Measurements from ENCODE around the gene MGAT5B. TPM values are rescaled to one million over a fixed set of nuclear protein-coding genes. Genes with fewer than 3 reads are reported as not detected.

The MGAT5B gene
- total and polyA plus RNA-seq, 4 donors: 0.28 to 0.67 (median 0.46) TPM

GRCh38 chr17:76843703-76844484, 24.3 kb upstream of the MGAT5B start:
- Histone ChIP-seq H3K4me1 (ENCODE audit: control insufficient read depth in 5 of 5, insufficient read depth in 5 of 5, low read length in 5 of 5) (peaks cover 0 to 3% (median 0%) of the 10 kb centered on the region in 5 donors), H3K27me3 (ENCODE audit: control insufficient read depth in 3 of 3, insufficient read depth in 3 of 3, low read length in 2 of 3) (peaks cover 0 to 23% (median 16%) of the 10 kb centered on the region in 3 donors), H3K27ac (ENCODE audit: low read depth in 1 of 2, low read length in 1 of 2) (no peak overlapping the region), H3K36me3 (ENCODE audit: control insufficient read depth in 4 of 4, insufficient read depth in 4 of 4, low read length in 4 of 4) (no peaks in the 10 kb centered on the region), H3K9me3 (ENCODE audit: control insufficient read depth in 4 of 4, insufficient read depth in 3 of 4, low read length in 3 of 4) (no peaks in the 10 kb centered on the region), H3K9ac (ENCODE audit: insufficient read depth in 1 of 2, low read length in 2 of 2) (no peak overlapping the region), H3K4me3 (no peak overlapping the region)
- TF ChIP-seq CTCF (IDR thresholded peaks at IDR 0.05; ENCODE audit: control extremely low read depth, extremely low read depth): no peak
- DNase-seq (no peak), ATAC-seq (ENCODE audit: insufficient read depth, low FRiP score) (no peak)
- 61 to 65% methylated on average over 10 of the region's 10 CpGs for WGBS, 2 donors

- no peak for ATAC-seq (ENCODE audit: insufficient read depth, low FRiP score)
- WGBS, 2 donors: 84 to 88% methylated on average over 4 of the region's 4 CpGs
- peaks cover 0 to 23% (median 16%) of the 10 kb centered on the region in 3 donors for H3K27me3 ChIP-seq (ENCODE audit: control insufficient read depth in 3 of 3, insufficient read depth in 3 of 3, low read length in 2 of 3)
These were observed 23.7 kb upstream of the MGAT5B start for GRCh38 chr17:76844485-76844829.

GRCh38 chr17:76844846-76845245, 23.4 kb upstream of the MGAT5B start:
- ATAC-seq (ENCODE audit: insufficient read depth, low FRiP score) (no peak), DNase-seq (no peak)
- Histone ChIP-seq H3K27me3 (ENCODE audit: control insufficient read depth in 3 of 3, insufficient read depth in 3 of 3, low read length in 2 of 3) (peaks cover 0 to 22% (median 15%) of the 10 kb centered on the region in 3 donors), H3K4me3 (no peak overlapping the region), H3K27ac (ENCODE audit: low read depth in 1 of 2, low read length in 1 of 2) (no peak overlapping the region), H3K36me3 (ENCODE audit: control insufficient read depth in 4 of 4, insufficient read depth in 4 of 4, low read length in 4 of 4) (no peaks in the 10 kb centered on the region), H3K9me3 (ENCODE audit: control insufficient read depth in 4 of 4, insufficient read depth in 3 of 4, low read length in 3 of 4) (no peaks in the 10 kb centered on the region), H3K9ac (ENCODE audit: insufficient read depth in 1 of 2, low read length in 2 of 2) (no peak overlapping the region), H3K4me1 (ENCODE audit: control insufficient read depth in 5 of 5, insufficient read depth in 5 of 5, low read length in 5 of 5) (peaks cover 0 to 3% (median 0%) of the 10 kb centered on the region in 5 donors)
- WGBS, 2 donors: 64 to 74% methylated on average over 8 of the region's 8 CpGs
- TF ChIP-seq CTCF (IDR thresholded peaks at IDR 0.05; ENCODE audit: control extremely low read depth, extremely low read depth): no peak

More at GRCh38 chr17:76844485-76844829, 23.7 kb upstream of the MGAT5B start:
- Histone ChIP-seq H3K9me3 (ENCODE audit: control insufficient read depth in 4 of 4, insufficient read depth in 3 of 4, low read length in 3 of 4) (no peaks in the 10 kb centered on the region), H3K36me3 (ENCODE audit: control insufficient read depth in 4 of 4, insufficient read depth in 4 of 4, low read length in 4 of 4) (no peaks in the 10 kb centered on the region), H3K9ac (ENCODE audit: insufficient read depth in 1 of 2, low read length in 2 of 2) (no peak overlapping the region), H3K27ac (ENCODE audit: low read depth in 1 of 2, low read length in 1 of 2) (no peak overlapping the region), H3K4me1 (ENCODE audit: control insufficient read depth in 5 of 5, insufficient read depth in 5 of 5, low read length in 5 of 5) (peaks cover 0 to 3% (median 0%) of the 10 kb centered on the region in 5 donors), H3K4me3 (no peak overlapping the region)
- TF ChIP-seq CTCF (IDR thresholded peaks at IDR 0.05; ENCODE audit: control extremely low read depth, extremely low read depth): no peak
- DNase-seq: no peak
